Measurements from ENCODE around the gene ARL15. TPM values are rescaled to one million over a fixed set of nuclear protein-coding genes. Genes with fewer than 3 reads are reported as not detected.

The ARL15 gene
- total and polyA plus RNA-seq, 2 of the 8 experiments (the other 6 are each of a cell fraction or from before 2014, with no cell fraction given): 9.9 to 21.2 TPM

- no peak for TF ChIP-seq RAD21 (IDR thresholded peaks at IDR 0.05 in 1 of 2, conservative IDR thresholded peaks at IDR 0.05 in 1 of 2; ENCODE audit: low read depth in 2 of 2, low read length in 2 of 2)
- no peak for TF ChIP-seq SRF (IDR thresholded peaks at IDR 0.05; ENCODE audit: low read depth, low read length)
These were observed 270.4 kb downstream of the ARL15 start (continued) for GRCh38 chr5:54040018-54040417.

All from H1 (cell line).